GM12801 (cell line): Measurements from ENCODE around the gene SHTN1.

ENCODE experiments used
- TF ChIP-seq, protein P1 (sequence below): IDR thresholded peaks from one replicate; pipeline ENCODE4 v1.5.1; 2011; ENCODE audit warnings: control low read depth; ENCODE audit not compliant: insufficient read length; ENCODE audit errors: extremely low read depth

SHTN1 gene

DNA sequence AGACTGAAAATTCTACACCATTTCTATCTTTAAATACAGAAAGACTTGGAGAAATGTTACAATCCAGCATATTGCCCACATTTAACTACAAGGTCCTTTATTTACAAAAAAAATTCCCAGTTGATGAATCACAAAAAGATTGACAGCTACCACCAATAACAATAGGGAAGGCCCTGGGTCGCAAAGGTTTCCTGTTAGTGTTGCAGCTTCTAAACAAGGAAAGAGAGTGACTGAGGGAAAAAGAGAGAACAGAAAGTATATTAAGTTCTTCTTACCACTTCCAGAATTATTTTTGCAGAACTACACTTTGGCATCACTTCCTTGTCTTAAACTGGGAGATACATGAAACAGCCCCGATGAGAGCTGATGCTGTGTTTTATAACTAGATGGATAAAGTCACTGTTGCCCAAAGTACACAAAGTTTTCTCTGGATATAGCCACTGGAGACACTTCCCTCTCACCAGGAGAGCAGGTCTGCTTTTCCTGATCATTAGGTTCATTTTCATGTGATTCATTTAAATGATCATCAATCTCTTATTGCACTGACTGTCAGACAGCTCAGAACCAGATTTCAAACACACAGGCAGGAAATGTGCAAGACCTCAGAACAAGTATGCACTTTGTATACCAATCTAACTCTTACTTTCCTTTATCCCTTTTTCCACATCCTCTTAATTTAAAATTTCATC lies 57.0 kb downstream of the SHTN1 start:
- TF ChIP-seq, protein P1, sequence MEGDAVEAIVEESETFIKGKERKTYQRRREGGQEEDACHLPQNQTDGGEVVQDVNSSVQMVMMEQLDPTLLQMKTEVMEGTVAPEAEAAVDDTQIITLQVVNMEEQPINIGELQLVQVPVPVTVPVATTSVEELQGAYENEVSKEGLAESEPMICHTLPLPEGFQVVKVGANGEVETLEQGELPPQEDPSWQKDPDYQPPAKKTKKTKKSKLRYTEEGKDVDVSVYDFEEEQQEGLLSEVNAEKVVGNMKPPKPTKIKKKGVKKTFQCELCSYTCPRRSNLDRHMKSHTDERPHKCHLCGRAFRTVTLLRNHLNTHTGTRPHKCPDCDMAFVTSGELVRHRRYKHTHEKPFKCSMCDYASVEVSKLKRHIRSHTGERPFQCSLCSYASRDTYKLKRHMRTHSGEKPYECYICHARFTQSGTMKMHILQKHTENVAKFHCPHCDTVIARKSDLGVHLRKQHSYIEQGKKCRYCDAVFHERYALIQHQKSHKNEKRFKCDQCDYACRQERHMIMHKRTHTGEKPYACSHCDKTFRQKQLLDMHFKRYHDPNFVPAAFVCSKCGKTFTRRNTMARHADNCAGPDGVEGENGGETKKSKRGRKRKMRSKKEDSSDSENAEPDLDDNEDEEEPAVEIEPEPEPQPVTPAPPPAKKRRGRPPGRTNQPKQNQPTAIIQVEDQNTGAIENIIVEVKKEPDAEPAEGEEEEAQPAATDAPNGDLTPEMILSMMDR, result no peak

DNA sequence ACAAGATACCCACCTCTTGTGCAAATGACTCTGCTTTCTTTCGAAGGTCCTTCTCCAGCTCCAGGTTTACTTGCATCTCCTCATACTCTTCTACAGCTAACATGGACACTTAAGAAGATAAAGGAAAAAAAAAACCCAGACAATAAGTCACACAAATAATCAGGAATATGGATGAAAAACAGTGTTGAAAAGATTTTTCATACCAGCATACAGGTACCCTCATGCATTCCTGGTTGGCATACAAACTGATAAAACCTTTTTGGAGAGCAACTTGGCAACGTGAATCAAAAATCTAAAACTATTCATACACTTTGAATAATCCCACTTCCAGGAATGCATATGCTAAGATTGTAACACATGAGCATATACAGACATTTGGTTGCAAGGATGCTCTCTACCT lies 60.1 kb downstream of the SHTN1 start:
- TF ChIP-seq, protein P1, result no peak

DNA sequence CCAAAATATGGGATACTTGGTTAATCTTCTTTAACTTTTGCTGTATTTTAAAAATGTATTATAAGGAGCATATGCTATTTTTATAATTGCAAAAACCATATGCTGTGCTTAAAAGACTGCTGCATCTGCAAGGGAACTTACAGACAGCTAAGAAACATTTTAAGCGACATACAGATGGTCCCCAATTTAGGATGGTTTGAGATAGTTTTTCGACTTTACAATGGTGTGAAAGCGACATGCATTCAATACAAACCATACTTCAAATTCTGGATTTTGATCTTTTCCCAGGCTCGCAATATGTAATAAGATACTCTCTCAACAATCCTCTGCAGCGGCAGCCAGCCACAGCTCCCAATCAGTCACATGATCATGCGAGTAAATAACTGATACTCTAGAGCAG lies 73.2 kb downstream of the SHTN1 start:
- TF ChIP-seq, protein P1, result no peak

DNA sequence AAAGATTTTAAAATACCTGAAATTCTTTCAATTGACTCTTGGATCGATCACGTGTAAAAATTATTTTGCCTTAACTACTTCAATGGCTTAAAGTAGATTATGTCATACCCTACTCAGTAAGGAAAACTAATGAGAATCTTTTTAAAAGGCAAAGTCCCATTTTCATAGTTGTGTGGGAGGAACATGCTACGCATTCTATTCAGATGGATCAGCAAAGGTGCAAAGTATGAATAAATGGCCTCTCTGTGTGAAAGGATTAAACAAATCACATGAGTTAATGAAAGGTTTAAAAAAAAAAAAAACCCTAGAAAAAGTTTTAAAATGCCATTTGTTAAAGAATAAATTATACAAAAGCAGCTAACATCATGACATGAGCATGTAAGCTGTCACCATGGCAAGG lies 78.6 kb downstream of the SHTN1 start:
- TF ChIP-seq, protein P1, result no peak

DNA sequence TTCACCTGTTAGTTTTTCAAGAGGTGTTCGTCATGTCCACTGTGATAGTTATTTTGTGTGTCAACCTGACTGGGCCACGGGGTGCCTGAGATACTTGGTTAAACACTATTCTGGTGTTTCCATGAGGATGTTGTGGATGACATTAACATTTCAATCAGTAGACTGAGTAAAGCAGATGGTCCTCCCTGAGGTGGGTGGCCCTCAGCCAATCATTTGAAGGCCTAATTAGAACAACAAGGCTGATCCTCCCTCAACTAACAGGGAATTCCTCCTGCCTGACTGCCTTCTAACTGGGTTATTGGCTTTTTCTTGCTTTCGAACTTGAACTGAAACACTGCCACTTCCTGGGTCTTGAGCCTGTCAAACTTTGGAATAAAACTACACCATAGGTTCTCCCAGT lies 79.9 kb downstream of the SHTN1 start:
- TF ChIP-seq, protein P1, result no peak

DNA sequence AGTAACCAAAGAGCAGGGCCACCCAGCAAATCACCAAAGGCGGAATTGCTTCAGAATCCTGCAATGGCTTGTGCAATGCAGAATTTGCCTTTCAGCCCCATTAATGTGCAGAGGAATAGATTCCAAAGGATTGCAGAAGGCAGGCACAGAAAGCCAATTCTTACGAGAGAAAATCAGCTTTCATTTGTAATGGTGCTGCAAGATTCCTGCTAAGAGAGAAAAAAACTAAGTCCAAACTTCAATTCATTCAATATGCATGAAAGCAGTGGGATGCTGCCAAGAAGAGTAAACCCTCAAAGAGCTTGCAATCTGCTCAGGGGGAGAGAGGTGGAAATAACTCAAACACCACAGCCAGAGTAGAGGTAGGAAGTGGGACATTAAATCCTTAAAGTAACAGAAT lies 85.3 kb downstream of the SHTN1 start:
- TF ChIP-seq, protein P1, result no peak

DNA sequence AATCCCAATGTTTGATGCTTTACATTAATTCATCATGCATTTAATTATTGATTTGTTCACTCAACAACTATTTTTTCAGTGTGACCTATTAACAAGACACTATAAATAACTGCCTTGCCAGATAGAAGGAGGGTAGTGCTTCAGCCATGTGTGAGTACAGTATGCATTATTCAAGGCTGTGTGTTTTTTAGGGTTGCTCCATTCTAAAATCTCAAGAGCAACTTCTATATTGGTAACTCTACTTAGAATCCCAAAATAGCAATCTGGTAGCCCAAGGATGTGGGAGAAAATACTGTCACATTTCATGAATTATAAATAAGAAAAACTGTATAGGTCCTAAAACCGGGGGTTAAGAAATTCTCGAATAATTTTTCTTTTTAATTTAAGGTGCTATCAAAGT lies 85.8 kb downstream of the SHTN1 start:
- TF ChIP-seq, protein P1, result no peak

DNA sequence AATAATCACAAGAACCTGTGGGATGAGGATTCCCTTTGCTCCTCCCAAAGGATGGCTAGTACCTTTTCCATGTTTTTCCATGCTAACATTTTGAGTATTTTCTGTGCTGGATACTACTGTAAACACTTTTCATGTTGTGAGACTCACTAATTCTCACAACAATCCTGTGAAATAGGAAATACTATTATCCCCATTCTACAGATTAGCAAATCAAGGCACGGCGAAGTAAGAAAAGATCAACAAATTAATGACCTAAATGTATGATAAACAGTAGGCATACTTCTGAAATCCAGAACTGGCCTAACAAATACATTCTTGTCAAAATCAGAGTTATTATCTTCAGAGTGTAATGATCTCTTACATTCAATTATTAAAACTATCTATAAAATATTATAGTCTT lies 86.4 kb downstream of the SHTN1 start:
- TF ChIP-seq, protein P1, result no peak
